H9 (cell line): ENCODE data around the gene ACADSB. TPM values are rescaled to one million over a fixed set of nuclear protein-coding genes. Genes with fewer than 3 reads are reported as not detected.

Experiments used
- DNase-seq: peaks from one replicate; pipeline ENCODE4 v3.0.0-alpha.2; 2017
- H2AFZ ChIP-seq: one replicate; pipeline ENCODE4 v1.6.1; 2013; ENCODE audit warnings: mild to moderate bottlenecking, low read length, control low read depth, moderate library complexity
- H2AK5ac ChIP-seq: 2 replicates; pipeline ENCODE4 v1.6.1; 2013; ENCODE audit warnings: low read length, control low read depth, mixed read lengths; ENCODE audit not compliant: insufficient read length
- H2BK120ac ChIP-seq: one replicate; pipeline ENCODE4 v1.6.1; 2013; ENCODE audit warnings: low read depth, mild to moderate bottlenecking, low read length, control low read depth, inconsistent platforms; ENCODE audit not compliant: poor library complexity, severe bottlenecking
- H2BK12ac ChIP-seq: 2 replicates; pipeline ENCODE4 v1.6.1; 2013; ENCODE audit warnings: low read length, control low read depth, mixed read lengths, low read depth; ENCODE audit not compliant: insufficient read length
- H2BK15ac ChIP-seq: 2 replicates; pipeline ENCODE4 v1.6.1; 2013; ENCODE audit warnings: low read depth, low read length, control low read depth
- H2BK20ac ChIP-seq: one replicate; pipeline ENCODE4 v1.6.1; 2013; ENCODE audit warnings: low read depth, mild to moderate bottlenecking, low read length, control low read depth, inconsistent platforms; ENCODE audit not compliant: poor library complexity, severe bottlenecking
- H2BK5ac ChIP-seq: 2 replicates; pipeline ENCODE4 v1.6.1; 2013; ENCODE audit warnings: low read length, control low read depth, mixed read lengths; ENCODE audit not compliant: insufficient read length
- H3K14ac ChIP-seq: 2 replicates; pipeline ENCODE4 v1.6.1; 2013; ENCODE audit warnings: low read length, control low read depth; ENCODE audit not compliant: insufficient read depth
- H3K18ac ChIP-seq: 2 replicates; pipeline ENCODE4 v1.6.1; 2013; ENCODE audit warnings: low read depth, mild to moderate bottlenecking, mixed read lengths, low read length, control low read depth; ENCODE audit not compliant: insufficient read length
- H3K23ac ChIP-seq: 2 replicates; pipeline ENCODE4 v1.6.1; 2013; ENCODE audit warnings: low read length, control low read depth, mixed read lengths, low read depth; ENCODE audit not compliant: insufficient read length
- H3K23me2 ChIP-seq: 2 replicates; pipeline ENCODE4 v1.6.1; 2013; ENCODE audit warnings: low read depth, mild to moderate bottlenecking, mixed read lengths, low read length, control low read depth; ENCODE audit not compliant: insufficient read length, poor library complexity, severe bottlenecking
- H3K27ac ChIP-seq: 2 replicates; pipeline ENCODE4 v1.5.1; 2013; ENCODE audit warnings: low read length, control low read depth, mixed read lengths, low read depth; ENCODE audit not compliant: insufficient read length
- H3K27me3 ChIP-seq: 2 replicates; pipeline ENCODE4 v1.6.1; 2013; ENCODE audit warnings: low read length, control low read depth, inconsistent platforms; ENCODE audit not compliant: insufficient read depth
- H3K4ac ChIP-seq: 2 replicates; pipeline ENCODE4 v1.6.1; 2013; ENCODE audit warnings: low read depth, mild to moderate bottlenecking, control low read depth, inconsistent platforms, low read length, moderate library complexity
- H3K4me1 ChIP-seq: 2 replicates; pipeline ENCODE4 v1.6.1; 2013; ENCODE audit warnings: low read length, control low read depth, inconsistent platforms; ENCODE audit not compliant: insufficient read depth
- H3K4me2 ChIP-seq: 2 replicates; pipeline ENCODE4 v1.6.1; 2013; ENCODE audit warnings: low read length, control low read depth, mixed read lengths; ENCODE audit not compliant: insufficient read length, insufficient read depth
- H3K56ac ChIP-seq: 2 replicates; pipeline ENCODE4 v1.6.1; 2013; ENCODE audit warnings: low read depth, mild to moderate bottlenecking, mixed read lengths, low read length, control low read depth; ENCODE audit not compliant: insufficient read length
- H3K79me1 ChIP-seq: 2 replicates; pipeline ENCODE4 v1.6.1; 2013; ENCODE audit warnings: low read depth, mild to moderate bottlenecking, moderate library complexity, low read length, control low read depth, inconsistent platforms; ENCODE audit not compliant: insufficient read depth, poor library complexity, severe bottlenecking
- H3K79me2 ChIP-seq: 2 replicates; pipeline ENCODE4 v1.6.1; 2013; ENCODE audit warnings: low read length, control low read depth, inconsistent platforms; ENCODE audit not compliant: insufficient read depth
- H3K9ac ChIP-seq: 2 replicates; pipeline ENCODE4 v1.6.1; 2013; ENCODE audit warnings: low read length, control low read depth, mixed read lengths; ENCODE audit not compliant: insufficient read length; ENCODE audit errors: extremely low read depth
- H3K9me3 ChIP-seq: one replicate; pipeline ENCODE4 v1.6.1; 2013; ENCODE audit warnings: low read depth, low read length, inconsistent platforms; ENCODE audit not compliant: control insufficient read depth
- H3T11ph ChIP-seq: one replicate; pipeline ENCODE4 v1.6.1; 2013; ENCODE audit warnings: mild to moderate bottlenecking, low read length, control low read depth, inconsistent platforms
- H4K20me1 ChIP-seq: one replicate; pipeline ENCODE4 v1.6.1; 2013; ENCODE audit not compliant: control insufficient read depth, insufficient read length, insufficient read depth
- H4K5ac ChIP-seq: 2 replicates; pipeline ENCODE4 v1.6.1; 2013; ENCODE audit warnings: low read depth, mild to moderate bottlenecking, mixed read lengths, low read length, control low read depth; ENCODE audit not compliant: insufficient read length
- H4K8ac ChIP-seq: replicated peaks from 2 replicates; pipeline ENCODE4 v1.6.1; 2013; ENCODE audit warnings: low read length, control low read depth, mixed read lengths, low read depth; ENCODE audit not compliant: insufficient read length
- H4K91ac ChIP-seq: 2 replicates; pipeline ENCODE4 v1.6.1; 2013; ENCODE audit warnings: low read depth, mild to moderate bottlenecking, moderate library complexity, mixed read lengths, low read length, control low read depth; ENCODE audit not compliant: insufficient read length
- H3K27ac Mint-ChIP-seq, 3 experiments: 2 replicates in 2 of 3; 3 replicates in 1 of 3; pipeline ENCODE4 v1.8.0; 2020 to 2021; ENCODE audit warnings: mixed read lengths in 3 of 3, mild to moderate bottlenecking in 1 of 3, moderate library complexity in 1 of 3
- H3K27me3 Mint-ChIP-seq: 2 replicates; pipeline ENCODE4 v1.8.0; 2021; ENCODE audit warnings: low read depth, mild to moderate bottlenecking, moderate library complexity, mixed read lengths
- H3K36me3 Mint-ChIP-seq, 3 experiments: 2 replicates in 2 of 3; 3 replicates in 1 of 3; pipeline ENCODE4 v1.8.0; 2020 to 2021; ENCODE audit warnings: low read depth in 3 of 3, mixed read lengths in 3 of 3; ENCODE audit not compliant: insufficient read depth in 1 of 3
- H3K4me1 Mint-ChIP-seq, 2 experiments: 2 replicates each; pipeline ENCODE4 v1.8.0; 2020; ENCODE audit warnings: mixed read lengths in 2 of 2
- H3K4me3 Mint-ChIP-seq, 2 experiments: 2 replicates in 1 of 2; 3 replicates in 1 of 2; pipeline ENCODE4 v1.8.0; 2020 to 2021; ENCODE audit warnings: mild to moderate bottlenecking in 2 of 2, mixed read lengths in 2 of 2, moderate library complexity in 1 of 2
- H3K9me3 Mint-ChIP-seq, 2 experiments: 2 replicates in 1 of 2; 3 replicates in 1 of 2; pipeline ENCODE4 v1.8.0; 2020; ENCODE audit warnings: mild to moderate bottlenecking in 2 of 2, mixed read lengths in 2 of 2, moderate library complexity in 1 of 2
- WGBS: extraction: QIAGEN DNeasy Blood & Tissue Kit; methylation state at CpG from one replicate; pipeline ENCODE4 v1.1.7; 2013; ENCODE audit warnings: missing lambda C conversion rate, low lambda C conversion rate, mixed read lengths; ENCODE audit not compliant: insufficient read length; ENCODE audit errors: extremely low coverage; 5-methylcytosine and 5-hydroxymethylcytosine counted together
- total RNA-seq: library from RNA; stranded (reverse); gene quantifications from 2 replicates; pipeline ENCODE4 v1.2.1, GENCODE V29; 2021
- TF ChIP-seq, protein P1 (sequence below): fragments of 200-600 bp; sonication (generic); conservative IDR thresholded peaks from 3 replicates; pipeline ENCODE4 v1.8.0; 2021; ENCODE audit warnings: antibody characterized with exemption, mild to moderate bottlenecking

The ACADSB gene
- total RNA-seq, 1 experiment from 2014 or later: 35.1 TPM

DNA sequence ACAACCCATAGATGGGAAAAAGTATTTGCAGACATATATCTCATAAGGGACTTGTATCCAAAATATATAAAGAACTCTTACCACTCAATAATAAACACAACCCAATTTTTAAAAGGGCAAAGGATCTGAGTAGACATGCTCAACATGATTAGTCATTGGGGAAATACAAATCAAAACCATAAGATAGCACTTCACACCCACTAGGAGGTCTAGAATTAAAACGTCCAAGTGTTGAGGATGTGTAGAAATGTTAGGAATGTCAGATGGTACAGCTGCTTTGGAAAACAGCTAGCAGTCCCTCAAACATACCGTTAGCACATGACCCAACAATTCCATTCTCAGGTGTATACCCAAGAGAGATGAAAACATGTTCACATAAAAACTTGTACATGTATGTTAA is 20.3 kb upstream of the ACADSB start:
- H3K9me3 Mint-ChIP-seq: no peaks in the 10 kb centered on the region

More for the DNA sequence above, 20.3 kb upstream of the ACADSB start:
- no peak overlapping the region for H3K18ac ChIP-seq
- no peak overlapping the region for H3K14ac ChIP-seq
- no peak overlapping the region for H2BK20ac ChIP-seq
- no peak overlapping the region for H3K23ac ChIP-seq
- no peak overlapping the region for H3K4me2 ChIP-seq
- H2BK12ac ChIP-seq: no peak overlapping the region
- no peak overlapping the region for H4K8ac ChIP-seq
- no peak overlapping the region for H3K56ac ChIP-seq
- no peak for DNase-seq
- H3K36me3 Mint-ChIP-seq: peaks cover 0 to 19% (median 17%) of the 10 kb centered on the region in 3 experiments; a peak in 4 of 7 replicates
- H3T11ph ChIP-seq: no peak overlapping the region
- no peaks in the 10 kb centered on the region for H3K27me3 ChIP-seq
- no peak overlapping the region for H2AK5ac ChIP-seq
- no peaks in the 10 kb centered on the region for H3K23me2 ChIP-seq
- H4K5ac ChIP-seq: no peak overlapping the region
- no peak overlapping the region for H2BK5ac ChIP-seq
- H3K27ac ChIP-seq: no peak overlapping the region
- no peaks in the 10 kb centered on the region for H4K20me1 ChIP-seq
- TF ChIP-seq, protein P1, sequence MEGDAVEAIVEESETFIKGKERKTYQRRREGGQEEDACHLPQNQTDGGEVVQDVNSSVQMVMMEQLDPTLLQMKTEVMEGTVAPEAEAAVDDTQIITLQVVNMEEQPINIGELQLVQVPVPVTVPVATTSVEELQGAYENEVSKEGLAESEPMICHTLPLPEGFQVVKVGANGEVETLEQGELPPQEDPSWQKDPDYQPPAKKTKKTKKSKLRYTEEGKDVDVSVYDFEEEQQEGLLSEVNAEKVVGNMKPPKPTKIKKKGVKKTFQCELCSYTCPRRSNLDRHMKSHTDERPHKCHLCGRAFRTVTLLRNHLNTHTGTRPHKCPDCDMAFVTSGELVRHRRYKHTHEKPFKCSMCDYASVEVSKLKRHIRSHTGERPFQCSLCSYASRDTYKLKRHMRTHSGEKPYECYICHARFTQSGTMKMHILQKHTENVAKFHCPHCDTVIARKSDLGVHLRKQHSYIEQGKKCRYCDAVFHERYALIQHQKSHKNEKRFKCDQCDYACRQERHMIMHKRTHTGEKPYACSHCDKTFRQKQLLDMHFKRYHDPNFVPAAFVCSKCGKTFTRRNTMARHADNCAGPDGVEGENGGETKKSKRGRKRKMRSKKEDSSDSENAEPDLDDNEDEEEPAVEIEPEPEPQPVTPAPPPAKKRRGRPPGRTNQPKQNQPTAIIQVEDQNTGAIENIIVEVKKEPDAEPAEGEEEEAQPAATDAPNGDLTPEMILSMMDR: no peak
- H3K9me3 ChIP-seq: no peaks in the 10 kb centered on the region
- H3K4me1 Mint-ChIP-seq: no peaks in the 10 kb centered on the region
- no peak overlapping the region for H3K4me3 Mint-ChIP-seq
- H4K91ac ChIP-seq: no peak overlapping the region
- H3K27ac Mint-ChIP-seq: no peak overlapping the region
- H3K9ac ChIP-seq: no peak overlapping the region
- no peak overlapping the region for H2BK15ac ChIP-seq
- no peak overlapping the region for H3K4ac ChIP-seq
- no CpG with 5 or more reads among the region's 2 CpGs for WGBS
- no peaks in the 10 kb centered on the region for H3K4me1 ChIP-seq
- no peaks in the 10 kb centered on the region for H3K79me2 ChIP-seq
- H3K79me1 ChIP-seq: no peaks in the 10 kb centered on the region
- no peaks in the 10 kb centered on the region for H3K27me3 Mint-ChIP-seq
- H2BK120ac ChIP-seq: no peak overlapping the region
- H2AFZ ChIP-seq: no peak overlapping the region
